ENCODE measurements around the gene ZNF200.

Gene ZNF200

GRCh38 chr16:3175157-3176093 is 59.5 kb downstream of the ZNF200 start:
- no peak for DNase-seq (ENCODE audit: low read depth in 1 of 2, low spot score in 1 of 2)

DNA sequence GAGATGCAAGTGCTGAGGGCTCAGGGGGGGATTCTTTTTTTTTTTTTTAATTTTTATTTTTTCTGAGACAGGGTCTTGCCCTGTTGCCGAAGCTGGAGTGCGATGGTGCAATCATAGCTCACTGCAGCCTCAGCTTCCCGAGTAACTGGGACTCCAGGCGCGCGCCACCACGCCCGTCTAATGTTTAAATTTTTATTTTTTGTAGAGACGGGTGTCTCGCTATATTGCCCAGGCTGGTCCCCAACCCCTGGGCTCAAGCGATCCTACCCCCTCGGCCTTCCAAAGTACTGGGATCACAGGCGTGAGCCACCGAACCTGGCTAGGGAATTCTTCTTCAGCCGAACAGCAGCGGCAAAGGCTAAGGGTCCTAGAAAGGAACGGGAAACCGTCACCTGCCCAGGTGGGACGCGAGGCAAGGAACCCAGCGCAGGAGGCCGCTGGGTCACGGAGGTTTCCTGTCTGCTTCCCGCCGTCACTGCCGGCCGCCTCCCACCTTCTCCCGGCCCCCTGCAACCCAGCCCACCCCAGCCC is 60.3 kb downstream of the ZNF200 start:
- DNase-seq (ENCODE audit: low read depth in 1 of 2, low spot score in 1 of 2) = no peak

DNA sequence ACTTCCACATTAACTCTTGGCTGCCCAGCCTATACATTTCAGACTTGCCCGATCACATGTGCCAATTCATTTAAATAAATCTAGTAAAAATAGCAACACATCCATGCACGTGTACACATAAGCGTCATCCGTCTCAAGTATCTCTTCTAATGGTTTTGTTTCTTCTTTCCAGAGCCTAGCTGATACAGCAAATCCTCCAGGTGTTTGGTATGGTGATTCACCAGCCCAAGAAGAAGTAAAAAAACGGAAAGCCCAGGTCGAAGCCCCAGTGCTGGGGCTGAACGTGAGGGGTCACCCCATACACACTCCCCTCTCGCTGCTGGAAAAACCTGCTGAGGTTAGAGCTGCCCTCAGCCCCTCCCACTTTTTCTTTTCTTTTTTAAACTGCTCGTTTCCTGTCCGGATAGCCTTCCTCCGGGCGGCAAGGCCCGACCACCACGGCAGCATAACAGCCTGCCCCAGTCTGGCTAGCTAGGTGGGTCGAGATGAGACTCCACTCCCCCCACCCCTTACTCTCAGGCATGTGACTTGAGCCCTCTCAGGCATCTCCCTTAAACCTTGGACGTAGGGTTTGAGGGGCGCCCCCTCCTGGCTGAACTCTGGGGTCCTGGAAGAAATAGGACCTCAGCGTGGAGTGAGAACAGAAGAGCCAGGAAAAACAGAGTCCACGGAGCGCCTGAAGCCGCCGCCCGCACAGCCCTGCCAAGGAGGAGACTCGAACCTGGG is 60.9 kb downstream of the ZNF200 start:
- no peak for DNase-seq (ENCODE audit: low read depth in 1 of 2, low spot score in 1 of 2)

All from activated T-helper 1 cell treated with anti-CD3 and anti-CD28 coated beads, Interleukin-2, amount 50 U/mL, for 16 hours (primary cell).